SKM-1 treated with dmso at 0.1 percent for 144 hours (cell line): ENCODE data around the gene SEH1L.

Experiments used
- DNase-seq: peaks from one replicate; lab custom pipeline; 2025; ENCODE audit not compliant: unreplicated experiment; lab: John Stamatoyannopoulos, UW

The SEH1L gene

DNA sequence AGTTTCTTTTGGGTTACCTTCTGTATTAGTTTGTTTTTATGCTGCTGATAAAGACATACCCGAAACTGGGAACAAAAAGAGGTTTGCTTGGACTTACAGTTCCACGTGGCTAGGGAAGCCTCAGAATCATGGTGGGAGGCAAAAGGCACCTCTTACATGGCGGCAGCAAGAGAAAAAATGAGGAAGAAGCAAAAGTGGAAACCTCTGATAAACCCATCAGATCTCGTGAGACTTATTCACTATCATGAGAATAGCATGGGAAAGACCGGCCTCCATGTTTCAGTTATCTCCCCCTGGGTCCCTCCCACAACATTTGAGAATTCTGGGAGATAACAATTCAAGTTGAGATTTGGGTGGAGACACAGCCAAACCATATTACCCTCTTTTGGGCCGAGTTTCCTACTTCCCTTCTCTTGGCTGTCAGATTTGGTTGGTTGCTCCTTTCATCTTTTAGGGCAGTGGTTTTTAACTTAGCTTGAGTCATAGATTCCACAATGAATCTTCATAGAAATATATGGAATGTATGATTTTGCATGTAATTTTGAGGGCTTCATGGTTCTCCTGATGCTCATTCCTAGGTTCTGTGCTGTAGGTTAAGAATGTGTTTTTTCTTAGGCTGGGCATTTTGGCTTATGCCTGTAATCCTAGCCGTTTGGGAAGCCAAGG is 87.6 kb downstream of the SEH1L start:
- no peak for DNase-seq

DNA sequence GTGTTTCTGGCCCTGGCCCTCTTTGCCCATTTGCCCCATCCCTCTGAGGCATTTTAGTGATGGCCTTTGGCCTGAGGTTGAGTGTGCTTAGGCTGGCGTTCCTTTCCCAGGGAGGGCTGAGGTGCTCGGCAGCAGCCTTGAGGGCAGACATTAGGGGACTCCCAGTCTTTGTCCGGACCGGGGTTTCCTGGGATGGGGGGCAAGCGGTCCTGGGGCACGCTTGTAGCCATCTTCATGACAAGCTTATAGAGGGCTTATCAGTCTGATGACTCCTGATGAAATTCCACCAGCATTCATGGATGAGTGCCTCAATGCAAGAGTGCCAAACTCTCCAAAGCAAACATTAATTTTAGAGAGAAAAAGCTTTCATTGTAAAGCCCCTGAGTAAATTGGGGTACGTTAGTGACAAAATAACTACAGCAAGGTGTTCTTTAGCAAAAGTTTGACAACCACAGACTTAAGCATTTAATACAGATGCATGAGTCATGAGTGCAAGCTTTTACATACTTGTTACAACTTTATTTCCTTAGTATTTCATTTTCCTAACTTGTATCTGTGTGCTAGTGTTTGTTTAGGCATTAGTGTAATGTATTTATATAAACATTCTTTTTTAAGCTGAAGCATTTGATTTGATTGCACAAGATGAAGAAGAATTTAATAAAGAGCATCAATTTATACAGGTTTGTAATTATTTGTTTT is 89.0 kb downstream of the SEH1L start:
- DNase-seq: no peak
